ENCODE data around the gene TPM3.

DNA sequence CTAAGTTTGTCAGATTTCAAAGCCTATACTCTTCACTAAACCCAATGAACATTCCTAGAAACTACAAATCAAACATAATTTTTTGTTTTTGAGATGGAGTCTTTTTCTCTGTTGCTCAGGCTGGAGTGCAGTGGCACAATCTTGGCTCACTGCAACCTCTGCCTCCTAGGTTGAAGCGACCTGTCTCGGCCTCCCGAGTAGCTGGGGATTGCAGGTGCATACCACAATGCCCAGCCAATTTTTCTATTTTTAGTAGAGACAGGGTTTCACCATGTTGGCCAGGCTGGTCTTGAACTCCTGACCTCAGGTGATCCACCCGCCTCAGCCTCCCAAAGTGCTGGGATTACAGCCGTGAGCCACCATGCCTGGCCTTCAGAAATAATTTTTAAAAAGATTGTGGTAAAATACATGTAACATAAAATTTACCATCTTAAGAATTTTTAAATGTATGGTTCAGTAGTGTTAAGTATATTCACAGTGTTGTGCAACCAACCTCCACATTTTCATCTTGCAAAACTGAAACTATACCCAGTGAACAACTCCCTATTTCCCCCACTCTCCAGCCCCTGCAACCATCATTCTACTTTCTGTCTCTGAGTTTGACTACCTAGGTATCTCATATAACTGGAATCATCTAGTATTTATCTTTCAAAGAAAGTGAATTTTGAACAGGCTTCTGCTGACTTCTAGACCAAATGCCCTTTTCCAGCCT, 16.9 kb upstream of the TPM3 start:
- no peak for TF ChIP-seq RARB (CRISPR knock-in tag; IDR thresholded peaks at IDR 0.05)
- TF ChIP-seq ZFP3 (CRISPR knock-in tag; IDR thresholded peaks at IDR 0.05) = no peak
- TF ChIP-seq ESRRG (CRISPR knock-in tag; IDR thresholded peaks at IDR 0.05) = no peak

All from SK-N-SH treated with all-trans-retinoic acid at 6 μM for 48 hours (cell line).